Hematopoietic multipotent progenitor cell treated with erythropoietin and hydrocortisone succinate and interleukin-3 and kit ligand, for 8 days (in vitro differentiated cells): ENCODE data around the gene RRP9.

Source experiments
- DNase-seq: peaks from one replicate; pipeline ENCODE4 v3.0.0-alpha.2; 2015

The RRP9 gene

DNA sequence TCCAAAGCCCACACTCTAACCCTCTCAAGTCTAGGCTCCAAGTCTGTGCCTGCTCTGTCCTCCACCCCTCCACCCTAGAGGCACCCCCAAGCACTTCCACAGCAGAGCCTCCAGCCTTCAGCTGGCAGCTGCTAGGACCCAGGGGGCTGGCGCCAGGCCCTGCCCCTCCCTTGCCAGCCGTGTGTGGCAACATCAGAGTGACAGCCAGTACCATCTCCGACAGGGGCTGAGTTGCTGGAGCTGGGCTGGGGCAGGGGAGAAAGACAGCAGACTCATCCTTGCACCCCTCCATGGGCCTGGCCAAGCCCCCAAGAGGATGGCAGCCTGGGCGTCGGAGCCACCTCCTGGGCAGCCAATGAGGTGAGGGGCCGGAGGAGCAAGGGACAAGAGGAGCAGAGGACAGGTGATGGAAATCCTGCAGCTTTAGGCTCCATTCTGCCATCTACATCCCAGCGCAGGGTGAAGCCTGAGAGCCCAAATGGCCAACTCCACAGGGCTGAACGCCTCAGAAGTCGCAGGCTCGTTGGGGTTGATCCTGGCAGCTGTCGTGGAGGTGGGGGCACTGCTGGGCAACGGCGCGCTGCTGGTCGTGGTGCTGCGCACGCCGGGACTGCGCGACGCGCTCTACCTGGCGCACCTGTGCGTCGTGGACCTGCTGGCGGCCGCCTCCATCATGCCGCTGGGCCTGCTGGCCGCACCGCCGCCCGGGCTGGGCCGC is 13.6 kb upstream of the RRP9 start, which contains the start of gene GPR62:
GPR62 (plus strand) TSS at position 207 of the 718 bp plus-strand sequence; CDS start at position 479, 272 bp downstream.
- no peak for DNase-seq

DNA sequence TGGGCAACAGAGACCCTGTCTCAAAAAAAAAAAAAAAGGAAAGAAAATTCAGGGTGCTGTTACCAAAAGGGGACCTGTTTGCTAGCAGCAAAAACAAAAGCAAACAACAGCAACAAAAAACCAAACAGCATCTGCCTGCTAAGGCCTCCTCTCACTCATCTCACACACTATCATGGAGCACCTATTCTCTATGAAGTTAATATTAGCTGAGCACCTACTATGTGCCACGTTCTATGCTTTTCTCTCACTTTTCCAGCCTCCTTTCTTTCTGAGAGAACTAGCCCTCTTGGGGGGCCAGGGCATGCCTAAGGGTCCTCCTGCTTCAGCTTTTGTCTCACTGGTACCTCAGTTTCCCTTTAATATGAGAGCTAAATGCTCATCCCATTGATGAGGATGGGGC is 13.0 kb upstream of the RRP9 start:
- no peak for DNase-seq

DNA sequence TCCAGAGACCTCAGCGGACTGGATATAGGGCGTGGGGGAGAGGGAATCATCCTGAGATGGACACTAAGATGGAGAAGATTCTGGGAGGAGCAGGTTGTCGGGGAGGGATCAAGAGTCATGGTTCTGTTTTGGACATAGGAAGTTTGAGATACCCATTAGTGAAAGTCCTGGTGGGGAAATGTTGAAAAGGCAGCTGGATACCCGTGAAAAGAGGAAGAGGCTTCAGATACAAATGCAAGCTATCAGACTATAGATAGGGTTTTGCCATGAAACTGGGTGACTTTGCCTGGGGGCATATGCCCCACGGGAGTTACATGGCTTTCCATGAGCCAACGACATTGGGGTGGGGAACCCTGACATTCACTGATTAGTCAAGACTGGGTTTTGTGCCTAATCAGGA is 12.4 kb upstream of the RRP9 start:
- DNase-seq, result no peak

DNA sequence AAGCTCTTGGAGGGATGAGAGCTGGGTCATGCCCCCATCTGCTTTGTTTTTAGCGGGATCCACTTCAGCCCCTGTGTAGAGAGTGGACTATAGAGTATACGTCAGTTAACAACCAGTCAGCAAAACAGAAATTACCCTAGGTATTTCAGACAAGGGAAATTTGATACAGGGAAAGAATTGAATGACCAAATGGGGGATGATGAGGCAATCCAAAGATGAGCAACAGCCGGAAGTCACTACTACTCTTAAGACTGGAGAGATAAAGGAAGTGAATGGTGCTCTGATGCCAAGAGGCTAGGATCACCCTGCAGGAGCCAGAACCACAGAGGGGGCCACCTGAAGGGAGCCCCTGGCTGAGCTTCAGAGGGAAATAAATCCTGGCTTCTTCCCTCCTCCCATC is 11.7 kb upstream of the RRP9 start:
- DNase-seq, result no peak

DNA sequence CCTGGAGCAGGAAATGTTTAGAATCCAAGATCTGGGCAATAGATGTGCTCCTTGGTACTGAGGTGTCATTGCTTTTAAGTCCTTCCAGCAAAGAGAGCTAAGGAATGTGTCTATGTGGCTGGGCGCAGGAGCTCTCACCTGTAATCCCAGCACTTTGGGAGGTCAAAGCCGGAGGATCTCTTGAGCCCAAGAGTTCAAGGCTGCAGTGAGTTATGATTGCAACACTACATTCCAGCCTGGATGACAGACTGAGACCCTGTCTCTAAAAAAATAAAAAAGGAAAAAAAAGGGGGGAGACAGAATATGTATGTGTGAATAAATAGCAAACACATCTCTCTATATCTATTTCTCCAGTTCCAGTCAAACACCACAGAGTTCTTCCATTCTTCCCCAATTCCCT is 9.2 kb upstream of the RRP9 start:
- DNase-seq, result no peak

DNA sequence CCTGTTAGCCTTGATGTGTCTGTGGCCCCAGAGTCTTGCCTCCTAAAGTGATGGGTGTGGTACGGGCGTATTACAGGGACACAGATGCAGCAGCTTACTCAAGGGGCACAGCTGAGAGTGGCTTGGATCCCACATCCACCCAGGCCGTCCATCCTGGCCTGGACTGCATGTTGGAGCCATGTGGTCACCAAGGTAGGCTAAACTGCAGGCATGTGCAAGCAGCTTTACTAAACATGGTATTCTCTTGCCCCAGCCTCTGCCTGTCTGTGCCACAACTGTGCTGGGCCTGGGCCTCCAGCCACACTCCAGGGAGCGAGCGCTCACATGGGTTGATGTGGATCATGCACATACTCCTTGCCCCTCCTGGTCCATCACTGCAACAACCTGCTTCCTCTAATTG is 7.4 kb upstream of the RRP9 start:
- no peak for DNase-seq

DNA sequence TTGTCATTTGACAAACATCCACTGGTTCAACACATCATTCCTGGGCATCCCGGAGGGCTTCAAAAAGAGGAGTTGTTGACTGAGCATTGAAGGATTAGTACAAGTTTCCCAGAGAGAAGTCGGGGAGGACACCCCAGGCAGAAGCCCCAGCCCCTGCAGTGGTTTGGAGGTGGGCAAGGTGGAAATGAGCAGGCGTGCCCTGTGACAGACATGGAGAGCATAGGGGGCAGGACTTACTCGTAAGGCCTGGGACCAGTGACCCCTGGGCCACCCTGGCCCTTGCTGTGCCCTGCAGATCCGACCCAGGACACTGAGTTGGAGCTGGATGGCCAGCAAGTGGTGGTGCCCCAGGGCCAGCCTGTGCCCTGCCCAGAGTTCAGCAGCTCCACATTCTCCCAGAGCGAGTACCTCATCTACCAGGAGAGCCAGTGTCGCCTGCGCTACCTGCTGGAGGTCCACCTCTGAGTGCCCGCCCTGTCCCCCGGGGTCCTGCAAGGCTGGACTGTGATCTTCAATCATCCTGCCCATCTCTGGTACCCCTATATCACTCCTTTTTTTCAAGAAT is 6.4 kb upstream of the RRP9 start:
- DNase-seq, result no peak

DNA sequence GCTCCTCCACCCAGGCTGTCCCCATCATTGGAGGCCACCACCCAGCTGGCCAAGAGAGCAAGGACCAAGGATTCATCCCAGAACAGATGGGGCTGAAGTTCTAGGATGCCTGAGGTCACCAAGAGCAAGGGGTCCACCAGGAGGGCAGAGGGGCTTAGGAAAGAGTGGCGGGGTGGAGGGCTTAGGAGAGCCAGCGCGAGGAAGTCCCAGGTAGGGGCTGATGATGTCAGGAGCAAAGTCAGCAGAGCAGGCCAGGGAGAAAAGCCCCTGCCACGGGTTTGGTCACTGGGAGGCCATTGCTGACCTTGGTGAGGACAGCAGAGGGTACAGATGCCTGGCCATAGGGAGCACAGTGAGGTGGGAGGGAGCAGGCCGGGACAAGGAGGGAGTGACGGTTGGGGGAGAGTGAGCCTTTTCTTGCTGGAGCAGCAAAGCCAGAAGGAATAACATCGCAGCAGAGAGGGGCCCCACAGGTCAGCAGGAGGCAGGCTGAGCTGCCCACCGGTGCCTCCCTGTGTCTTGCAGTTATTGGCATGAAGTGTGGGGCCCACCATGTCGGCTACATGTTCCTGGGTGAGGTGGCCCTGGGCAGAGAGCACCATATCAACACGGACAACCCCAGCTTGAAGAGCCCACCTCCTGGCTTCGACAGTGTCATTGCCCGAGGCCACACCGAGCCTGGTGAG is 5.7 kb upstream of the RRP9 start:
- no peak for DNase-seq

DNA sequence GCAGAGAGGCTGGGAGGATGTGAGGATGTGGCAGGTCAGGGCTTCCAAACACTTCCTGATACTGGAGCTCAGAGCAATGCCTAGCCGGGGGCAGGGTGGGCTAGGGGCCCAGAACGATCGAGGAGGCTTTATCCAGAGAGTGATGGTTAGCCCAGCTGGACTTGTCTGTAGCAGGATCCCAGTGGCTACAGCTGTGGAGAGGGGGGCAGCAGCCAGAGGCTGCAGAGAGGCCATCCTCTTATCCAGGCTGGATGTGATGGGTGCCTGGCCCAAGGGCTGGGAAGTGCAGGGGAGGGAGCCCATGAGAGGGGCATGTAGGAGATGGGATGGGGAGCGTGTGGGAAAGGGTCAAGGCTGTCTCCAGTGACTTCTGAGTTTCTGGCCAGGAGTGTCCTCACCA is 5.1 kb upstream of the RRP9 start:
- DNase-seq, result no peak

DNA sequence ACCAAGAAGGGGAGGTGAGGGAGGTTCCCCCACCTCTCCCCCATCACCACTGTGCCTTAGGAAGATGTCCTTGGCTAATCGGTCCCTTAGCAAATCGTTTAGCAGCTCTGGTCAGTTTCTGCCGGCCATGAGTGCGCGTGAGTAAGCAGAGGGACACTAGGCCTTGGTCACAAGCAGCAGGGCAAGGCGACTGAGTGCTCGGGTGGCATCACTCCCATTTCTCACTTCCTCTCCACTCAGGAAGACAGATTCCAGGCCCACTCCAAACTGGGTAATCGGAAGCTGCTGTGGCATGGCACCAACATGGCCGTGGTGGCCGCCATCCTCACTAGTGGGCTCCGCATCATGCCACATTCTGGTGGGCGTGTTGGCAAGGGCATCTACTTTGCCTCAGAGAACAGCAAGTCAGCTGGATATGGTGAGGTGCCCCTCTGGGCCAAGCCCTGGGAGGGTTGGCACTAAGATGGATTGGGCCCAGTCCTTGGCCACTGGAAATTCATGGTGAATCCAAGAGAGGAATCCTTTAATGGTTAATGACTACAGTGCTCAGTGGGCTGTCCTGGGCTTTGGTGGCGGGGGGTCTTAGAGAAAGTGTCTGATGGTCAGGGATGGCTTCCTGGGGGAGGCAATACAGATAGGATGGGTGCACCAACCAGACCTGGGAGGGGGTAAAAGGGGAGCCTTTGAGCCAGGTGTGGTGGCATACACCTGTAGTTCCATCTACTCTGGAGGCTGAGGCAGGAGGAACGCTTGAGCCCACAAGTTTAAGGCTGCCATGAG is 4.4 kb upstream of the RRP9 start:
- no peak for DNase-seq

DNA sequence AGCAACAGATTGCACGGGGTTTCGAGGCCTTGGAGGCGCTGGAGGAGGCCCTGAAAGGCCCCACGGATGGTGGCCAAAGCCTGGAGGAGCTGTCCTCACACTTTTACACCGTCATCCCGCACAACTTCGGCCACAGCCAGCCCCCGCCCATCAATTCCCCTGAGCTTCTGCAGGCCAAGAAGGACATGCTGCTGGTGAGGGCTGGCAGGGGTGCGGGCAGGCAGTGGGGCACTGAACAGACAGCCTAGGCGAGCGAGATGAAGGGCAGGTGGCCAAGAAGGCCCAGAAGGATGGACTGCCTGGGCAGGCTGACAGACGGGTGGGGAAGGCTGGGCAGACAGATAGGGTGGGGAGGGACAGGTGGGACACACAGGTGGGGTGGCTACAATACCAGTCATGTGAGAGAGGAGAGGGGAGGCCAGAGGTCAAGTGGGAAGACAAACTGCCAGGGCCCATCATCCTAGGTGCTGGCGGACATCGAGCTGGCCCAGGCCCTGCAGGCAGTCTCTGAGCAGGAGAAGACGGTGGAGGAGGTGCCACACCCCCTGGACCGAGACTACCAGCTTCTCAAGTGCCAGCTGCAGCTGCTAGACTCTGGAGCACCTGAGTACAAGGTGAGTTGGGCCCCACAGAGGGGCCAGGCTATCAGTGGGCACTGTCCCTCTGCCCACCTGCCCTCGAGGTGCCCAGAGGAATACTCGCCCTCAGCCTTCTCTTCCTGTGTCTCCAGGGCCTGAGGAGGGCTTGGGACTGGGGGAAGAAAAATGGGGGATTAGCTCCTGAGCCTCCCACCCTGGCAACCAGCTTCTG is 3.5 kb upstream of the RRP9 start:
- no peak for DNase-seq

DNA sequence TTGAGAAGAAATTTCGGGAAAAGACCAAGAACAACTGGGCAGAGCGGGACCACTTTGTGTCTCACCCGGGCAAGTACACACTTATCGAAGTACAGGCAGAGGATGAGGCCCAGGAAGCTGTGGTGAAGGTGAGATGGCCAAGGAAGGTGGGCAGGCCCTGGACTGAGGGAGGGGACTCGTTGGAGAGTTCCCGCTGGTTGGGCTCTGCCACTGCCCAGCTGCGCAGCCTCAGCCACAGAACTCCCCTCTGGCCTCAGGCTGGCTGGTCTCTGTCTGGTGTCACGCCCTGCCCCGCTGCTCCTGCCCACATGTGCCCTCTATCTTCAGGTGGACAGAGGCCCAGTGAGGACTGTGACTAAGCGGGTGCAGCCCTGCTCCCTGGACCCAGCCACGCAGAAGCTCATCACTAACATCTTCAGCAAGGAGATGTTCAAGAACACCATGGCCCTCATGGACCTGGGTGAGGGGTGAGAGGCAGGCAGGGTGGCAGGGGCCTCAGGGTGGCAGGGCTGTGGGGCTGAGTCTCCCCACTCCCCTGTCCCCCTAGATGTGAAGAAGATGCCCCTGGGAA is 2.8 kb upstream of the RRP9 start:
- DNase-seq, result no peak

DNA sequence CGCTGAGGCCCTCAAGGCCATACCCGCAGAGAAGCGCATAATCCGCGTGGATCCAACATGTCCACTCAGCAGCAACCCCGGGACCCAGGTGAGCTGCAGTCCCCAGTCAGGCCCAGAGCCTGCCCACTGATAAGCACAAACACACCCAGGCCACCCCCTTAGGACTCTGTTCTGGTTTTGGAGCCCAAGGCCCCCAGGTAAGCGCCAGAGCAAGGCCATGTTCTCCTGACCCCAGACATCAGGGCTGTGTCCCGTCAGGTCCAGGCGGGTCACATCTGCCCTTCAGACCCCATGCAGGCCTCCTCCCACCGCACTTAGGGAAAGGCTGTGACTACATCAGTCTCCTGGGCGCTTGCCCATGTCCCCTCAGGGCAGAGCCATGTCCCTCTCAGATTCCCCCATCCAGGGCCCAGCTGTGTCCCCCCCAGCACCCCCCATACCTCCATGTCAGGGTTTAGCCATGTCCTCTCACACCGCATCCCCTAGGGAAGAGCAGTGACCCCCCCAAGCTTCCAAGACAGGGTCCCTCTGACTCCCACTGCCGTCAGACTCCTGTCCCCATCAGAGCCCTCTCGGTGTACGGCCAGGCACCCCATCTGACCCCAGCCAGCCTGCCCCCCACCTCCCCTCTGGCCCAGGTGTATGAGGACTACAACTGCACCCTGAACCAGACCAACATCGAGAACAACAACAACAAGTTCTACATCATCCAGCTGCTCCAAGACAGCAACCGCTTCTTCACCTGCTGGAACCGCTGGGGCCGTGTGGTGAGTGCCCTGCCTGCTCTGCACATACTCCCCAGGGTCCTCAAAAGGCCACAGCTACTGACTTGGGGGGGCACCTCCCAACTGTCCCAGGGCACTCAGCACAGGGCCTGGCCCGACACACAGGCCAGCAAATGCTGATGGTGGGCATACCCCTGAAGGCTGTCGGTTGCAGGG is 2.0 kb upstream of the RRP9 start:
- DNase-seq, result no peak

DNA sequence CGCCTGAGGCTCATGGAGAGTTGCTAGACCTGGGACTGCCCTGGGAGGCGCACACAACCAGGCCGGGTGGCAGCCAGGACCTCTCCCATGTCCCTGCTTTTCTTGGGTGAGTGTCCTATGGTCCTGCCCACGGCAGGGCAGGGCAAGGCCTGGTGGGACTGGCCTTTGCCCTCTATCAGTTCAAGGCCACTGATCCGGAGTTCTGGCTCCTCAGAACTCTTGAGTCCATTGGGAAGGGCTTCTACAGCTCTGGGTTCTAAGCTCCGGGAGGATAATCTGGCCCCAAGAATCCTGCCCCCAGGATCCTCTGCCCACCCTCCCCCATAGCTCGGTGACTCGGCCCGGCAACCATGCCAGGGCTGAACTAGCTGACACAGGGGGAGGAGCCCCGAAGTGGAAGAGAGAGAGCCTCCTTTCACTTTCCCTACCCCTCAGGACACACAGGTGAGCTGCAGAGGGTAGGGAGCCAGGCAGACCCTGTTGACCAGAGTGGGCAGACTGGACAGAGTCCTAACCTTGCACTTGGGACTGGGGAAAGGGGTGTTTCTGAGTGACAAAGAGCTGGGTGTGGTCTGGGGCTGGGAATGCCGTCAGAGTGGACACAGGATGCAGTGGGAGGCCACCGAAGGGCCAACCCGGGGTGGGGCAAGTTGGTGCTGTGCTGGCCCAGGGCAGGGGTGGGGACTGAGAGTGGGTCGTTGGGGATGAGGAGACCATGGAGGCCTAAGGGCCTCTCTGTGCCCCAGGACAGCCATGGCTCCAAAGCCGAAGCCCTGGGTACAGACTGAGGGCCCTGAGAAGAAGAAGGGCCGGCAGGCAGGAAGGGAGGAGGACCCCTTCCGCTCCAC is 1.1 kb upstream of the RRP9 start:
- DNase-seq, result peak; percentile 67

DNA sequence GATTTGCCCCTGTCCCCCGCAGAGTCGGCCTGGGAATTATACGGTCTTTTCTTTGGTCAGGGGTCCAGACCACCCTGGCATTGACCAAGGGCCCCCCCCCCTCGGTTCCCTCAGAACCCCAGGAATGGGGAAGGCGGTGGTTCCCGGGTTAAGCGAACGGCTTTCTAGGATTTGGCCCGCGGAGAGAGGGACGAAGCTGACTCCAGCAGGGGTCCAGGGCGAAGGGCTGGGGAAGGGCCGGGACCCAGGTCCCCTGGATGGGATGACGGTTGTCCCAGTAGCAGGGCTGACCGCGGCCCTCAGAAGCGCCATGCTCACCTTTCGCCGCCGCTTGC is 274 bp downstream of the RRP9 start:
- no peak for DNase-seq

DNA sequence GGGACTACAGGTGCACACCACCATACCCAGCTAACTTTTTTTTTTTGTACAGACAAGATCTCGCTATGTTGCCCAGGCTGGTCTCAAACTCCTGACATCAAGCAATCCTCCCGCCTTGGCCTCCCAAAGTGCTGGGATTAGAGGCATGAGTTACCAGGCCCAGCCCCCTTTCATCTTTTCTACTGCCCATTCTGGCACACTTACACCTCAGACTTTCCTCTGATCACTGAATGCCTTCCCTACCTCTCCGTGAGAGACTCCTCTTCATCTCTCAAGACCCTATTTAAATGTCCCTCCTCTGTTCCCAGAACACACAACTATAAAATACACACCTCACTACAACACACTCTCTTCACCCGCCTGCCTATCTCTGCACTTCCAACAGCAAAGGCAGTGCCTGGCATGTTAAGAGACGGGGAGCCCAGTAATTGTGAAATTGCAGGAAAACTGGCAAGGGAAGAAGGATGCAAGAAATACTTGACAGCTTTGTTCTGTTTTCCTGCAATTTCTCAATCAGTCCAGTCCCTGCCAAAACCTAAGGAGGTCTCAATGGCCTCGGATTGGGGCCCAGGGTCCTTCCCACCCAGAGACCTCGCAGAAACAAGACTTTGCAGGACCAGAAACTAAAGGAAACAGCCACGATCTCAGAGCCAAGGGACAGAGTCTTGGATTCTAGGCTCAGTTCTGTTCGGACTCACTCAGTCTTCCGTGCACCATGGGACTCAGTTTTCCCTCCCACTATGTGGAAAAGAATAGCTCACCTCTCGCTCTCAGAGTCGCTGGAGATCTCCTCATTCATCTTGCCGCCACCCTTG is 849 bp downstream of the RRP9 start:
- DNase-seq, result no peak

DNA sequence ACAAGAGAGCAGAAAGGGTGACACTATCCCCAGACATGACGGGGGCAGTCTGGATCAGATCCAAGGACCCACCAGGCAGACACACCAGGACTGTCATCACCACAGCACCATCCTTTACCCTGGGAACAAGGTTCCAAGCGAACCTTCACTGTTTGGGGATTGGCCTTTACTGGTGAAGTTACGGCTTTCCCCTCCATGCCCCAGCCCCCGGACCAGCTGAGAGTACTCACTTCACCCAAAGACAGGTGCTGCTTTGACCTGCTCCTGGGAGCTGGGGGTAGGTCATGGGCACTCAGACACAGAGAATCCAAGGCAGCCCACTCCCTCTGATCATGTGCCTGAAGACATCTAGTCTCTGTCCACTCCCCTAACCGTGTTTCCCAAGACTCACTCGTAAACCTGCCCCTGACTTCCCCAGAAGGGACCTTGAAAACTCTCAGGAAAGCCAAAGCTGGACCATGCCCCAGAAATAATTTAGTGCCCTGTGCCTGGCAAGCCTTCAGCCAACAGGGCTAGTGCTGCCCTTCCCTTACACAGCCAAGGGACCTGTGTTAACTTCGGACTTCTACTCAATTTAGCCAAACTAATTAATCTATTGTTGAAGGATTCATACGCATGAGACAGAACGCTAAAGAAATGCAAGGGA is 2.8 kb downstream of the RRP9 start:
- no peak for DNase-seq

DNA sequence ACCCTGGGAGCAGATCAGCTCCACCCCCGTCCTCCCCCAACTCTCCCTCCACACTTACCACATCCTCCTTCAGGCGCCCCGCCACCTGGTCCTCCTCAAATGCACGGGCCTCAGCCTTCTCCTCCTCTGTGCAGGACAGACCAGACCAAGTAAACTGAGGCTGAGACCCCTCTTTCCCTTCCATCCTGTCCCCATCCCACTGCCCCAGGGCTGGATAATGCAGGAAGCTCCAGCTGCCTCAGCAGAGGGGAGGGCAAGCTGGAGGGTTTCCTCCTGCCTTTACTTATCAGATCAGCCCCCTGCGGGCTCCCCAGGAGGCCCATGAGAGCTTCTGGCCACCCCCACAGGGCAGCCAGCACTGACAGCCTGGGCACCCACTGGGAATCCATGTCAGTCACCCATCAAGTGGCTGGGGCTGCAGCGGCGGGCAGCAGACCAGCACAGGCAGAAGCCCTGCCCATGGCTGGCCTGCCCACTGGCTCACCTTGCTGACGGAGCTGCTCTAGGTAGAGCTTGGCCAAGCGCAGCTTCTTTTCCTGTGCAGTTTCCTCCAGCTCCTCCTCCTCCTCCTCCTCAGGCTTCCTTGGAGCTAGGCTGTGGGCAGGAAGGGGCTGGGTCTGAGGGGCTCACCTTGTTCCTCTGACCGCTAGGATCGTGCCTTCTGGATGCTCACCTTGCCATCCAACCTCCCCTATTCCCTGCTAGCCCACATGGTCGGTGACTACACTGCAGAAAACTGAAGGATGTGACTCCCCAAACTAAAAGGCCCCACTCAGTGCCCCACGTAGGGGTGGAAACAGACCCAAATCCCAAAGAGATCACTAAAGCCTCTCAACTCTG is 3.9 kb downstream of the RRP9 start:
- no peak for DNase-seq
